NCI-H2196 (cell line): Measurements from ENCODE around the gene PODXL.

Experiments
- DNase-seq: peaks from one replicate; lab custom pipeline; 2025; ENCODE audit not compliant: unreplicated experiment; lab: John Stamatoyannopoulos, UW

Gene PODXL

DNA sequence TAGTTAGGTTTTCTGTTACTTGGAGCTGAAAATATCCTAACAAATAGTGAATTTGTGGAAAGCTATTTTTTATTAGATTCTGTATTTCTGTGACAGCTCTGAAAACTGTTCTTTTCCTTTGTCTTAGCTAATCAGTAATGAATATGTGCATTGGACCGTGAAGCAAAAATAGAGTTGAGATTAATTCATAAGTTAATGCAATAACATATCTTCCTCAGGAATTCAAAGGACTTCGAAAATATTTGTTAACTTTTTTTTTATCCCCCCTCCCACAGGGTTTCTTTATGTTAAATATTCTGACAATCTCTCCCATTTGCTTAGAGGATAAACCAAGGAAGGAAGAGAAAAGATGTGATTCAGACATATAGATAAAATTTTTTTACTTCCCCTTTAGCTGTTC, 101.4 kb downstream of the PODXL start:
- no peak for DNase-seq

DNA sequence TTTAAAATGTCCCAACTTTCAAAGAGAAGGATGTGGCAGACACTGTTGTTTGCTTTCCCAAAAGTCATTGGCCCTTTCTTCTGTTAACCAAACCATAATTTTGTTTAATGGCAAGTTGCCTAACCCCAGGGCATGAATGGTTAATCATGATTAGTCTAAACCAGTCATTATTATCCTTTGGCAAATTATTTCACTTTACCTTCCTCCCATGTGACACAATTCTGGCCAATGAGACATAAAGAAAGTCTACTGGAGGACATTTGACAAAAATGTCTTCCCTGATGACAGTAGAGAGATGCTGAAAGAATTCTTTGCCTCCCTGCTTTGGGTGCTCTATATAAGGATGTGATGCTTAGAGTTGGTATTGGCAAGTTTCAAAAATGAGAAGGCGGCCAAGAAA, 101.9 kb downstream of the PODXL start:
- no peak for DNase-seq
